BJ (cell line): ENCODE data around the gene PCMT1. TPM values are rescaled to one million over a fixed set of nuclear protein-coding genes. Genes with fewer than 3 reads are reported as not detected.
A peak's percentile ranks its signal among the peaks of the same experiment; 100 is the strongest.
"Not testable (repeated sequence)": the region's sequence is repeated elsewhere in the genome, so short reads cannot be mapped to it uniquely, and the experiment has no call there.

Source experiments
- CTCF ChIA-PET: fragments of 350-600 bp; formaldehyde crosslinking; extraction: SDS; loops from one replicate; lab custom pipeline; 2021; ENCODE audit warnings: antibody characterized with exemption, inconsistent platforms; lab: Yijun Ruan, JAX
- POLR2A ChIA-PET: fragments of 300-600 bp; sonication (Branson Sonifier 250); formaldehyde crosslinking; extraction: SDS; loops from one replicate; lab custom pipeline; 2021; ENCODE audit warnings: antibody characterized with exemption; lab: Charles Lee
- DNase-seq: peaks from one replicate; pipeline ENCODE4 v3.0.0-alpha.2; 2011; ENCODE audit warnings: low read depth
- H3K27me3 ChIP-seq: 2 replicates; pipeline ENCODE4 v1.6.0; 2011; ENCODE audit warnings: low read length; ENCODE audit not compliant: control insufficient read depth, insufficient read depth
- H3K36me3 ChIP-seq: 2 replicates; pipeline ENCODE4 v1.5.1; 2011; ENCODE audit warnings: low read length; ENCODE audit not compliant: control insufficient read depth, insufficient read depth
- H3K4me3 ChIP-seq: 2 replicates; pipeline ENCODE4 v1.5.1; 2011; ENCODE audit warnings: low read depth, mild to moderate bottlenecking, control low read depth, low read length
- polyA plus RNA-seq: library from polyadenylated mRNA; depleted of rRNA; stranded (reverse); fragments of >200 nt; gene quantifications from 2 replicates; pipeline ENCODE4 v1.2.3, GENCODE V29; 2011
- TF ChIP-seq, protein P1 (sequence below): IDR thresholded peaks from 2 replicates; pipeline ENCODE4 v1.5.1; 2011; ENCODE audit warnings: low read depth, mild to moderate bottlenecking, control low read depth, inconsistent platforms, low read length, moderate library complexity; ENCODE audit not compliant: insufficient read depth

Gene PCMT1
- polyA plus RNA-seq, 1 experiment: 63.2 TPM

DNA sequence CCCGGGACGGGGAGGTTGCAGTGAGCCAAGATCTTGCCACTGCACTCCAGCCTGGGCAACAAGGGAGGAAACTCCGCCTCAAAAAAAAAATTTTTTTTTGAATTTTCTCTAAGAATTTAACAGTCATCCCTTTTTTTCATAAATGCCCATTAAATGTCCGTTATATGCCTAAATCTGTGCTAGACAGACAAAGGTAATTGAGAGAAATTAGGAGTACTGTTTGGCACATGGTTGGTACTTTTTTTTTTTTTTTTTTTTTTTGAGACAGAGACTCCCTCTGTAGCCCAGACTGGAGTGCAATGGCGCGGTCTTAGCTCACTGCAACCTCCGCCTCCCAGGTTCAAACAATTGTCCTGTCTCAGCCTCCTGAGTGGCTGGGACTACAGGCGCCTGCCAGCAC, 1.7 kb downstream of the PCMT1 start:
- ChIA-PET POLR2A (no interaction called here), CTCF (no interaction called here)
- Histone ChIP-seq H3K27me3 (no peaks in the 10 kb centered on the region), H3K4me3 (peak overlapping the region; percentile 96), H3K36me3 (no peaks in the 10 kb centered on the region)
- TF ChIP-seq, protein P1, sequence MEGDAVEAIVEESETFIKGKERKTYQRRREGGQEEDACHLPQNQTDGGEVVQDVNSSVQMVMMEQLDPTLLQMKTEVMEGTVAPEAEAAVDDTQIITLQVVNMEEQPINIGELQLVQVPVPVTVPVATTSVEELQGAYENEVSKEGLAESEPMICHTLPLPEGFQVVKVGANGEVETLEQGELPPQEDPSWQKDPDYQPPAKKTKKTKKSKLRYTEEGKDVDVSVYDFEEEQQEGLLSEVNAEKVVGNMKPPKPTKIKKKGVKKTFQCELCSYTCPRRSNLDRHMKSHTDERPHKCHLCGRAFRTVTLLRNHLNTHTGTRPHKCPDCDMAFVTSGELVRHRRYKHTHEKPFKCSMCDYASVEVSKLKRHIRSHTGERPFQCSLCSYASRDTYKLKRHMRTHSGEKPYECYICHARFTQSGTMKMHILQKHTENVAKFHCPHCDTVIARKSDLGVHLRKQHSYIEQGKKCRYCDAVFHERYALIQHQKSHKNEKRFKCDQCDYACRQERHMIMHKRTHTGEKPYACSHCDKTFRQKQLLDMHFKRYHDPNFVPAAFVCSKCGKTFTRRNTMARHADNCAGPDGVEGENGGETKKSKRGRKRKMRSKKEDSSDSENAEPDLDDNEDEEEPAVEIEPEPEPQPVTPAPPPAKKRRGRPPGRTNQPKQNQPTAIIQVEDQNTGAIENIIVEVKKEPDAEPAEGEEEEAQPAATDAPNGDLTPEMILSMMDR: no peak
- DNase-seq: no peak

DNA sequence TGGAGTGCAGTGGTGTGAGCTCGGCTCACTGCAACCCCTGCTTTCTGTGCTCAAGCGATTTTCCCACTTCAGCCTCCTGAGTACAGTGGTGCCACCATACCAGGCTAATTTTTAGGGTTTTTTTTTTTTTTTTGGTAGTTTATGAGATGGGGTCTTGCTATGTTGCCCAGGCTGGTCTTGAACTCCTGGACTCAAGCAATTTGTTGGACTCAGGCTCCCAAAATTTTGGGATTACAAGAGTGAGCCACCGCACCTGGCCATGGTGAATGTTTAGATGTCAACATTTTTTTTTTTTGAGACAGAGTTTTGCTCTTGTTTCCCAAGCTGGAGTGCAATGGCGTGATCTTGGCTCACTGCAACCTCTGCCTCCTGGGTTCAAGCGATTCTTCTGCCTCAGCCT, 2.4 kb downstream of the PCMT1 start:
- H3K27me3 ChIP-seq, CTCF ChIA-PET, POLR2A ChIA-PET, H3K36me3 ChIP-seq, DNase-seq, H3K4me3 ChIP-seq: not testable (repeated sequence)

DNA sequence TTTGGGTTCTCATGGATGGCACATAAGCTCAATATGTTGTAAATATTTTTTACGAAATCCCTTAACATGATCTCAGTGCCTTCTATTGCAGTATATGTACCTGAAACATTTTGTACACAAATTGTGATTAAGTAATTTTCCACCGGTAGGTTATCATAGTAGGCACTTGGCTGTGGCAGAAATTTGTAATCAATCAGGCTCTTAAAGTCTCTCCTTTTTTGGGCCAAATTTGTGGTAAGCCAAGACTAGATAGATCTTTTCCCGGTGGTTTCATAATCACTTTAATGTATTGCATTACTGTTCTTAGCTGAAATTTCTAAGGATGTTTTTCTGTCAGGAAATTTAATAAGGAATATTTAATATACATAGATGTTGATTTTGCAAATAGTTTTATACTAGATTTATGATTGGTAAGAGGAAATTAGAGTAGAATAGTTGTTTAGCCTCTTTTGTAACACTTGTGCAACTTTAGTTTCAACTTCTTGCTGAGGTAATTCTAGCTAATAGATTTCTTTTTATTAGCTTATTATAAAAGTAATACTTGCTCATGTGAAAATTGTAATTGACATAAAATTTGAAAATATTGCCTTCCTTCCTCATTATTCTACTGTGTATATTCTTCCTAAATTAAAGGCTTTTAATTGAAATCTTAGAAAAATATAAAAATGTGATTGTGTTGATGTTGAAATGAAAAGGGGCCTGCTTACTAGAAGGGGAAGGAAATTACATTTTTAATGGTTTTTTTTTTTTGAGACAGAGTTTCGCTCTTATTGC, 3.2 kb downstream of the PCMT1 start:
- H3K4me3 ChIP-seq: no peak overlapping the region
- no peaks in the 10 kb centered on the region for H3K36me3 ChIP-seq
- TF ChIP-seq, protein P1: no peak
- no peak for DNase-seq
- no peaks in the 10 kb centered on the region for H3K27me3 ChIP-seq
- CTCF ChIA-PET: interaction anchor here (1.0 kb wide), 1 partner anchor 207 kb away, joined by 3 read pairs; the partner anchor contains the start of gene PPIL4
- POLR2A ChIA-PET: no interaction called here

DNA sequence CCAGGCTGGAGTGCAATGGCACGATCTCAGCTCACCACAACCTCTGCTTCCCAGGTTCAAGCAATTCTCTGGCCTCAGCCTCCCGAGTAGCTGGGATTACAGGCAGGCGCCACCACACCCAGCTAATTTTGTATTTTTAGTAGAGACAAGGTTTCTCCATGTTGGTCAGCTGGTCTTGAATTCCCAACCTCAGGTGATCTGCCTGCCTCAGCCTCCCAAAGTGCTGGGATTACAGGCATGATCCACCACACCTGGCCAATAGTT, 3.8 kb downstream of the PCMT1 start:
- H3K4me3 ChIP-seq, POLR2A ChIA-PET, H3K36me3 ChIP-seq, DNase-seq, H3K27me3 ChIP-seq: not testable (repeated sequence)
- CTCF ChIA-PET: interaction anchor here (1.0 kb wide), 1 partner anchor 208 kb away, joined by 3 read pairs; the partner anchor contains the start of gene PPIL4

DNA sequence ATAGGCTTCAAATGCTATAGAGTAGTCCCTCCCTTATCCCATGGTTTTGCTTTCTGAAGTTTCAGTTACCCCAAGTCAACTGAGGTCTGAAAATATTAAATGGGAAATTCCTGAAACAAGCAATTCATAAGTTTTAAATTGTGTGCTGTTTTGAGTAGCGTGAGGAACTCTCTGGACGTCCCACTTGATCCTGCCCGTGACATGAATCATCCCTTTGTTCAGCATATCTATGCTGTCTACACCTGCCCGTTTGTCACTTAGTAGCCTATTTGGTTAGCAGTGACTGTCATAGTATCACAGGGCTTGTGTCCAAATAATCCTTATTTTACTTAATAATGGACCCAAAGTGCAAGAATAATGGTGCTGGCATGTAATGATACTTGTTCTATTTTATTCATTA, 5.0 kb downstream of the PCMT1 start:
- Histone ChIP-seq H3K4me3 (no peak overlapping the region), H3K36me3 (no peaks in the 10 kb centered on the region), H3K27me3 (no peaks in the 10 kb centered on the region)
- no peak for DNase-seq
- TF ChIP-seq, protein P1: no peak
- ChIA-PET CTCF (no interaction called here), POLR2A (no interaction called here)

DNA sequence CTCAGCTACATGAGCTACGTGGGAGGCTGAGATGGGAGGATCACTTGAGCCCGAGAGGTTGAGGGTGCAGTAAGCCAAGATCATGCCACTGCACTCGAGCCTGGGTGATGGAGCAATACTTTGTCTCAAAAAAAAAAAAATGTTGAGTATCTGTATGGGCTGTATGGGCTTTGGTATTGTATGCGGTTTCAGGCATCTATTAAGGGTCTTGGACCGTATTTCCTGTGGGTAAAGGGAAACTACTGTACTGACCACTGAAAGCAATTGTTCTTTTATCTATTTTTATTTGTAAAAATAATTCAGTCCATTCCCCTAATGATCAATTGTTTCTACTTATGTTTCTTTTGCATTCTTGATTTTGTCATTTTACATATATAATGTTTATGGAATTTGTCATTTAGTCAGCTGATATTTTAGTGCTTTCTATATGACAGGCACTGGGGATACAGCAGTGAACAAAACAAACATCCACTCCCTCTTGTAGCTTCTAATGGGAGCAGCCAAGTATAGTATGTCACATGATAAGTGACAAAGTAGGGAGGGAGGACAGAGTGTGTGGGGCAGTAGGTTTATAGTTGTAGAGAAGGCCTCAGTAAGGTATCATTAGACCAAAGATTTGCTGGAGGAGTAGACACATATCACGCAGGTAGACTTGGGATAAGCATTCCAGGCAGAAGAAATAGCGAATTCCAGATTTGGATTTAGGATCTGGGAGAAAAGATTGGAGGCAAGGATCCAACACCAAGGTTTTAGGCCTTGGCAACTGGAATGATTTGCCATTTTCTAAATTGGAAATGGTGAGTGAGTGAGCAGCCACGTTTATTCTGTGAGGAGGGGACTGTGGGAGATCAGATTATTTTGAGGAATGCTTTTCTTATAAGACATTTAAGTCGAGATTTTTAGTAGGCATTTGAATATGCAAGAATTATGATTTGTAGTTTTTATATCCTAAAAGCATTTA, 6.0 kb downstream of the PCMT1 start:
- POLR2A ChIA-PET: interaction anchor here (0.6 kb wide), 1 partner anchor 72 kb away, joined by 5 read pairs; no protein-coding TSS in a partner anchor
- Histone ChIP-seq H3K4me3 (no peak overlapping the region), H3K36me3 (peaks cover 3% of the 10 kb centered on the region; the same call in 1 of the 2 replicates), H3K27me3 (no peaks in the 10 kb centered on the region)
- TF ChIP-seq, protein P1: no peak
- CTCF ChIA-PET: no interaction called here
- no peak for DNase-seq
